Measurements from ENCODE around the gene TRABD2B.

The TRABD2B gene

DNA sequence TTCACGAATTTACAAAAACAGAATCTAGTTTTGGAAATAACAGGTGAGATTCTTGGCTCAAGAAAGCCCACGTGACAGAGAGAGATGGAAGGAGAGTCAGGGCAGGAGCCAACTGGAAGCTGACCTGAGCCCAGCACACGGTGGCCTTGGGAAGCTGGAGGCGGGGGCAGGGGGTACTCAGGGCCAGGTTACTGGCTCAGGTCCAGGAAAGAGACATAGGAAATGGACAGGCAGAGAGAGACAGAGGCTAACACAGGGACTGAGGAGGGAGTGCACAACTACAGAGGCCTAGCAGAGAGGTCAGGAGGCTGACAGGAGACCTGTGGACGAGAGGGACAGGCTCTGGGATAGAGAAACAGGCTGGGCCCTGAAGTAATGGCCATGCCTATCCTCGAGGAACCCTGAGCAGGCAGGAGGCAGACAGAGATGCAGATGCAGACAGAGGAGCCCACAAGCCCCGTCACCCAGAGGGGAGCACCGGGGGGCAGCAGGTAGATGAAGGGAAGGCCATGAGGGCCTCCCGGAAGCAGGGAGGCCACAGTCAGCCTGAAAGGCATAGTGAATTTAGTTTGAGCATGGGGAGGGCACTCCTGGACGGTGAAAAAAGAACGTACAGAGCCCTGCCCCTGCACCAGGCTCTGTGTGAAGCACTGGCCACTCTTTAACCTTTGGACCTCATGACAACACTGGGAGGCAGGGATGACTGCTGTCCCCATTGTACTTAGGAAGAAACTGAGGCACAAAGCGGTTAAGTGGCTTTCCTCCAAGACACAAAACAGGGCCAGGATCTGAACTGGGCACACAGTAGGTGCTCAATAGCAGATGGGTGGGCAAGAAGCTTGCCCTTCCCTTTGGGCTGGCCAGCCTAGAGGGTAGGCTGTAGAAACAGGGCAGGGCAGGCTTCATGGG lies 230.1 kb downstream of the TRABD2B start:
- DNase-seq = no peak

DNA sequence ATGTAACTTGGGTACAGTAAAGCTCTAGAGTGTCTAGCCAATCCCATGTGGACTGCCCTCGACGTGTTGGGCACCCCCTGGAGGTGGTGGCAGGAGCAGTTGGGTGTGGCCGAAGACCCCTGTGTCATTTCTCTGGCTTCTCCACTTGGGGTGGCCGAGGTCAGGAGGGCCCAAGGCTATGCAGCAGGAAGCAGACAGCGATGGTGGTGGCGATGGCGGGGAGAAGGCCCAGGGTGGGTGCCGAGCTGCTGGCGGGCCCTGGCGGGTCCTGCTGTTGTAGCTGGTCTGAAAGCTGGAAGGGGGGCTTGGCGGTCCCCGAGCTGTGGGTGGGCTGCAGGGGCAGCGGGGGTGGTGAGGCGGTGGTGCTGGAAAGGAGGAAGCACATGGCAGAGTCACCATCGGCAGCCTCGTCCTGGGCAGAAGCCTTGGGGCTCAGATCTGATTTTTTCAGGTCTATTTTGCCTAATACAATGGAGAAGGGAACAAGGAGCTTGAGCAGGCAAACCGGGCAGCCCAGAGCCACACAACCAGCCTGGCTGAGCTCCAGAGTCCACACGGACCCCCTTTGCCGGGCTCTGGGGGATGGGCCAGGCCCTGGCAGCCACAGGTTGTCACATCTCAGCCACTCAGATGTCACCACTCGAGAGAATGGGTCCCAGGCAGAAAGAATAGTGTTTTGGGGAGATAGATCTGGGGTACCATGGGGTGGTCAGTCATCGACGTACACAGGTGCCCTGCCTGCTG lies 231.3 kb downstream of the TRABD2B start:
- DNase-seq = no peak

DNA sequence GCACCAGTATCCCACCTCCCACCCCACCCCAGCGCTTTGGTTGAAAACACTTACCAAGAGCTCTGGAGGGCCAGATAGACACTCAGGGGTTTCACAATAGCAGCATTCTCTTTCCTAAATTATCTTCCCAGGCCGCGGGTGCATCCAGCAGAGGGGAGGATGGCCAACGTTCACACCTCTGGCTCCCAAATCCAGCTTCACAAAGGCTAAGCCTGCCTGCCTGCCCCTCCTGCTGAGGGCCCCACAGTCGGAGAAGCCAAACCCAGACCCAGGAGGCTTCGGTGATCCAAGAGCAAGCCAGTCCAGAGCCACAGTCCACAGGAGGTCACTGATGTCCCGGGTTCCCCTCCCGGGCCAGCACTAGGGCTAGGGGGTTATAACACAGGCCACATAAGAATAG lies 231.9 kb downstream of the TRABD2B start:
- no peak for DNase-seq

DNA sequence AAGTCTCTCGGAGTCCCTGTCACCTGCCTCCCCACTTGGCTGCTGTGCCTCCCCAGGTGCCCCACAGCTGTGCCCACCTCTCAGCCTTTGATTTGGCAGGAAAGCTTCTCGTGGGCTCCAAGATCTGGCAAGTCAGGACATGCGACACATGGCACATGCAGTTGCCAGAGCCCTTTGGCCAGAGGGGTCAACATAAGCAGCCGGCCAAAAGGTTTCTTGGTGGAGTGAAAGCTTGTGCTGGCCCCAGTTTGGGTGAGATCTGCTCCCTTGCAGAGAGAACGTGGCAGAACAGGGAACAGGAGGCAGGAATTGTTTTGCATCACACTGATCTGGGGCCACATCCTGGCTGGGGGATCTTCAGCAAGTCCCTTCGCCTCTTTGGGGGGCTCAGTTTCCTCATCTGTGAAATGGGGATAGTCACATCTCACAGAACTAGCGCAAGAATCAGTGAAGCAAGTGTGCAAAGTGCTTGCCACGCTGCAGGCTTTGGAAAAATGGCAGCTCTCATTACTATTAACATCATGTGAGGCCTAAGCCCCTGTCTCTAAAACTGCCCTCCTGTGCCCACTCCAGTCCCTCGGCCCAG lies 232.6 kb downstream of the TRABD2B start:
- no peak for DNase-seq

DNA sequence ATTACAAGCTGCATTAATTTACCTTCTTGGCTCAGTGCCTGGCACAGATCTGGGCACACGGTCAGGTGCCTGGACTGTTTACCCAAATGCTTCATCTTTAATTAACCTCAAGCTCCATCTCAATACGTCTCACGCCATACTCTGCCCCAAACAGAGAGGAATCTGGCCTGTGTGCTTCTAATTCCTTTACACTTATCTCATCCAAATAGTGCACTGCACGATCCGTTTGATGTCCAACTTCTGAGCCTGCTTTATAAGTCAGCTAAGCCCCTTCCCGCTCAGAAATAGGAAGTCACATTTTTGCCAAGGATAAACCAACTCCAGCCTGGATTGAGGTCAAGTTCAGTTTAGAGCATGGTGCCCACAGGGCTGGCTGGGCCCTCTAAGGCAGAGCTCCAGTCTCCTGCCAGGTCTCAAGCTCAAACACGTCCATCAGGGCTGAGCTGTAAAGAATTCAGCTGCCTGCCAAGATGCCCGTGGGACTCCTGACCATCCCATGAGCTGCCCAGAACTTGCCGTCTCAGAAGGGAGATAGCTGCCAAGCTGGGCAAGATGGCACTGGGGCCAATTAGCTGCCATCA lies 233.5 kb downstream of the TRABD2B start:
- peak; percentile 82 to 97 for DNase-seq

DNA sequence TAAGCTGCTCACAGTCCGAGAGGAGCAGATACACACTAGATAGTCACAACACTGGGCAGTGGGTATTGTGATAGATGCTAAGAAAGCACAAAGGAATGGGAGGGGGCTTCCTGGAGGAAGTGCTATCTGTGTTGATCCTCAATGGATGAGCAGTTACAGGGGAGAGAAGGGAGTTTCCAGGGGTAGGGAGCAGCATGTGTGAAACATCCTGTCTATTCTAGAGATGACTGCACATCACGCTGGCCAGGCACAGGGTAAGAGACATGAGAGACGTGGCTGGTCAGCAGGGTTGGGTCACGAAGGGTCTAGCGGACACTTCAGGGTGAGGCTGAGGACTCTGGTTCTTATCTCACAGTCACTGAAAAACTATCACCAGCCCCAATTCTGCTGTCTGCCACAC lies 235.2 kb downstream of the TRABD2B start:
- no peak for DNase-seq

DNA sequence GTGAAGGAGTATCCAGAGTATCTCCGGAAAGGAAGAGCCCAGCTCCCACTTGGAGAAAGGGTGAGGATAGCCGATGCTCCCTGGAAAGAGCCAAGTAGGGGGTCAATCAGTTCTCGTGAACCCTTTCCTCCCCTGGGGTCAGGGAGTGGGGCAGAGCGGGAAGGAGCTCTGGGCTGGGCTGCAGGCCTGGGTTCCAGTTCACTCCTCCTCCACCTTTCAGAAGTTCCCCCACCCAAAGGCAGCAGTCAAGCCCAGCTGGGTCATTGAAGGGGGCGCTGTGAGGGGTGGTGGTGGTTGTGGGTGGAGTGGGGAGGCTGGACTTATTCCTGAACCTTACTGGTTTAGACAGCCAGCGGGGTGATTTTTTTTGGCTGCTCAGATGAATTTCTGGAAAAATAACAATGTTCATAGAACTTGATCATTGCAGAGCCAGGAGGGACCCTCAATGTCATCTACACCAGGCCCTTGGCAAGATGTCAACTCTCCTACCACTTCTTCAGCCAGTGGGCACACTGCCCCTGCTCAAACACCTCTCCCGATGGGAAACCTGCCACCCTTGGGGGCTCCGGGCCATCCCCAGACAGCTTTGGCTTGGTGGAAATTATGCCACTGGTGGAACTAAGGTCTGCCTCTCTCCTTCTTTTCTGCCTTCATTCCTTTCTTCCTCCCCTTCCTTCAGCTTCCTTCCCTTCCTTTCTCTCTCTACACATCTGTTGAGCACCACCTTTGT lies 235.8 kb downstream of the TRABD2B start:
- DNase-seq = no peak

DNA sequence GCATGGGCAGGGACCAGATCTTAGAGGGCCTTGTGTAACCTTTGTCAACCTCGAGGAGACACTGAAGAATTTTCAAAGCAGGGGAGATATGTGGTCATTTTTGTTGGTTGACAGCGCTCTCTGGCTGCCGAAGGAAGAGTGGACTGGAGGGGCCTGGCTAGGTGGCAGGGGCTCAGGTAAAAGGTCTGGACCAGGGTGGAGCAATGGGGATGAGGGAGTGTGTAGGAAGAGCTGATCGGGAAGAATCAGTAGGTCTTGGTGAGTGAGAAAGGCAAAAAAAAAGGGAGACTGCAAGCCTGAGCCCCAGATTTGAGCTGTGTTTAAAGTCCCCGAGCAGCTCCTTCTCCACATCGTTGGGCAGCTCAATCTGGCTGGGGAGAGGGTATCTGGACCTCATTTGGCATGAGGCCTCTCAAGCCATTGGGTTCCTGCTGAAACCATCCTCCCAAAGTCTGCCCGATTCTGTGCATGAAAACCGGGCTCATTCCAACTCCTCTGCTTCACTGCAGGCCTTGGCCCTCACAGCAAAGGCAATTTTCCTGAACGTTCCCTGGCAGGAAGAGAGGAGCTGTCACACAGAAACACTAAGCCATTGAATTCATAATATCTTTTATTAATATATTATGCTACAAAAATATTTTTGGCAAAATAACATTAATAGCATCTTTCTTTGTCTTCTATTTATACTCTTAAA lies 237.1 kb downstream of the TRABD2B start:
- no peak for DNase-seq

DNA sequence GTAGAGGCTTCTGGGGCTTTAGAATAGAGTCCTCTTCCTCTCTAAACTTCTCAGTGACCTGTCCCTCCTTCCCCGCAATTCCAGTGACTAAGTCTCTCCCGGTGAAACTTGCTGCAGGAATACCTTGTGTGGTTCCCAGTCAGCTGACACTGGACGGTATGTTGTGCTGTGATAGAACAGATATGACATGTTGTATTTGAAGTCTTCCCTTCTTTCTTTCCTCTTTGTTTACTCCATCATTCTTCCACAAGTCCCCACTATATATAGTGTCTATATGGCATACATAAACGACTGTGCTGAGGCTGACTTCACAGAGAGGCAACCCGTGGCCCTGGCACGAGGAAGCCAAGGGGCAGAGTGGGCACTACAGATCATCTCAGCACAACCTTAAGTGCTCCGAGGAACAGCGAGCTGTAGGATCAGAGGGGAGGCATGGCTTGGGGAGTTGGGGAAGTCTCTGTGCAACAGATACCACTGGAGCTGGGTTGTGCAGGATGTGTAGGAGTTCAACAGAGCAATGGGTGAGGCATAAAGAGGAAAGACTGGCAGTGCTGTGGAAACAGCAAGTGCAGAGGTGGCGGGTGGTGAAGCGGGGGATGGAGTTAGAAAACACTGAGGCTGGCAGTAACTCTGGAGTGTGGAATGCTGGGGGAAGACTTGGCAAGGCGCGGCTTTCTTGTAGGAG lies 237.8 kb downstream of the TRABD2B start:
- no peak for DNase-seq

DNA sequence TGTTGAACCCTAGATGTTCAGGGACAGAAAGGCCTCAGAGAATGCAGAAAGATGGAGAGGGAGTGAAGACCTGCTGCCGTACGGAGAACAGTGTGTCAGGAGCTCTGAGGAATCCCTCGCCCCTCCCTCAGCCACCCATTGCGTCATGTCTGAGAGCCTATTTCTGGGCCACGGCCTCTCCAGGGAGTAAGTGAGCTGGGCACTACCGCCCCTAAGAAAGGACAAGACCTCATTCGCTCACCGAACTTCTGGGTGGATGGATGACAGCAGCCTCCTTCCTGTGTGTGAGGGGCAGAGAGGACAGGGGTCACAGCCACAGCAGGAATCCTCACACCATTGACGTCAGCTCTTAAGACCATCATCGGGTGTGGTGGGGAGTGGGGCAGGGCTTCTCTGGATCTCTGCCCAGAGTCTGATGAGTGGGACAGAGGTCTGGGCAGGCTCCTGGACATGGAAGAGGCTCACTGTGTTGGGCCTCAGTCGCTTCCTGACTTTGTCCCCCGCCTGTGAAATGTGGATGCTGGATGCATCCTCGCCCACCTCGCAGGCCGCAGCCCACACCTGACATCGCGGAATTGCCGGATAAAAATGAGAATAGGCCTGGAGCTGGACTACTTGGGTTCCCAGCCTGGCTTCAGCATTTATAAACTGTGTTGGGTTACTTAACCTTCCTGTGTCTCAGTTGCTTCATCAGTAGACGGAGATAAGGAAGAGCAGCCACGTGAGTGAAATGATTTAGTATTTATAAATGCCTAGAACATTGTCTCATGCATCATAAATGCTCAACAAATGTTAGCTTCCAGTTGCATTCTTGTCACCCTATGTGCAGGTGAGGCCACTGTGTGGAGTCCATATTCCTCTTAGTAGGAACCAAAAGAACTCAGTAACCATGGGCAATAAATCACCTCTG lies 238.6 kb downstream of the TRABD2B start:
- DNase-seq = no peak

DNA sequence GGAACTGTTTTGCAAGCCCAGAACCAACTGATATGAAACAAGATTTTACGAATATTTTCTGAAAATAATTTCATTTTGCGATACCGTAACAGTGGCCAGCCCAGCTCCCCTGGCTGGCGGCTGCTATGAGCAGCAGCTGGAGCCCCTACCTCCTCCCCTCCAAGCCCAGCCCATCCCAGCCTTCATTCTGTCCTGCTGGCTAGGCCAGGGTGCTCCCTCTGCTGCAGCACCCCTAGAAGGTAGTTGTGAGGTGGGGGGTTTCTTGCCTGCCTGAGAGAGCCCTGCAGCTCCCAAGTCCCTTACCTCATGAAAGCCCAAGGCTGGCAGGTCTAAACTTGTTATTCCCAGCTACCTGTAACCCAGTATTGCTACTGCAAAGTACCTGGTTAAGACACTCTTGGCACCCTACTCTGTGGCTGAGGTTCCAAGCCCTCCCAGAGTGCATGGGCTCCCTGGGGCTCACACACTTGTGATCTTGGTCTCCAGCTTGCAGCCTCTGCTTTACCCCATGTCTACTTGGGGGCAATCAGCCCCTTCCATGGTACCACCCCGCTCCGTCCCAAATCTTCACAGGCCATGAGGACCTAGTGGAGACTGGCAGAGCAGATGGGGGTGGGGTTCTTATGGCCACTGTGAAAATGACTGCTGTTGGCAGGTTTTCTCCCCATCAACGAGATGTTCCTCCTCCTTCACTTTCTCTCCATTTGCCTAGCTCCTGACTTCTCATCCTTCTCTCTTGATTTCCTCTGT lies 239.8 kb downstream of the TRABD2B start:
- DNase-seq = no peak

DNA sequence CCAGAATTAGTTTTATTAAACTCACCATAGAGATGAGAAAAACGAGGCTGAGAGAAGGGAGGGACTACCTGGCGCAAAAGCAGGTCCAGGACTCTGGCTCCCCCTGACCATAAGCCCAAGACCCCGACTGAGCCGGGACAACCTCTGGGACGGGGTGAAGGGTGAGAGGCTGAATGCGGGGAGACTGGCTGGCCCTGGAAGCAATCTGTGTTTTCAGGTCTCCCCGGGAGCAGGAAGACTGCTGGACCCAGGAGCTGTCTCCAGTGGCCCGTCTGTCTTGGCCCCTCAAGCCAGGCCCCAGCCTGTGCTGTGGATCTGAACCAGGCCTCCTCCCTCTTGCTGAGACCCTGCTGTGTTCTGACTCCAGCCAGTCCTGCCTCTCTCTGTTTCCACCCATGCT lies 240.8 kb downstream of the TRABD2B start:
- no peak for DNase-seq

DNA sequence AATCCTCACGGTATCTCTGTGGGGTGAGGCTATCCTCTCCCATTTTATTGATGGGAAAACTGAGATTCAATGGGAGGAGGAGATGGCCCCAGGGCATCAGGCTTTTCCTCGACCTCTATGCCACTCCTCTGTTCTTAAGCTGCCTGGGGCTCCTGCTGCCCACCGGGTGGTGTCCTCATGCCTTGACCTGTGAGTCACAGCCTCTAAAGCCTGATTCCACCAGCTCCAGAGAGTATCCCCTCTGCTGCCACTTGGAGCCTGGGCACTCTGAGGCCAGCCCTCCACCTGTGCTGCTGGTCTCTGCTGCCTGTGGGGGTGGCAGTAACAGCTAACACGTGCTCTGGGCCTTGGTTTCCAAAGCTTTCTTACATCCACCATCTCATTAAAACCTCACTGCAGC lies 241.2 kb downstream of the TRABD2B start:
- DNase-seq = no peak

DNA sequence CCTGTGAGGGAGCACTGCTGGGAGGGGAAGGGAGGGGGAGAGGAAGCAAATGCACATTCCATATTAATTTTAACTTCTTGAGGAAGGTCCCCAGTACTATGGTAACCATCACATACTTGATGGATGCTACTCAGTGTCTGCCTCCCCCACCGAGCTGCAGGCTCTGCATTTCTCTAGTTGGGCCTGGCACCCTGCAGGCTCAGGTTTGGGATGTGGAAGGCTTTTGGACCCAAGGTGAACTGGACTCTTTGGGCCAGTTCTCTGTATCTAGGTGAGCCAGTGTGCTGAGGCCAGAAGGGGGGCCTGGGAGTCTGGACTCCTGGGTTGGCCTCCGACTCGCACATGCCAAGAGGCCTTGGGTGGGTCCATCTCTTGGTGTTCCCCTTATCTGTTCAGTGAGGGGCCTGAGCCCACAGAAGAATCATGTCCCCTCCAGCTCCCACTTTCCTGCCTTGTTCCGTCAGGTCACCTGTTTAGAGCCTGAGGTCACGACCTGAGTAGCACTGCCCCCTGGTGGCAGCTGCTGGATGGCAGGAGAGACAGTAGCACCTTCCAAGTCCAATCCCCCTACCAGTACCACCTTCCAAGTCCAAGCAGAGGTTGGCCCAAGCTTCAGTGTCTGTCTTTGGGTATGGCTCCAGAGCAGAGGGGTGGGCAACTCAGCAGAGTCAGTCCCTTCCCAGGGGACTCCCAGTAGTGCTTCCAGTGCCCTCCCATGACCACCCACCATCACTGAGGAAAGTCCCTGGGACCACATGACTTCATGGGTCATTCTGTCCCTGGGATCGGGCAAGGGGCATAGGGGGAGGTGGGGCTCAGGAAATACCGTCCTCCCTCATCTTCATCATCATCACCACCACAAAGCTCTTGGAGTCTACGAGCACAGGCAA lies 241.8 kb downstream of the TRABD2B start:
- no peak for DNase-seq

DNA sequence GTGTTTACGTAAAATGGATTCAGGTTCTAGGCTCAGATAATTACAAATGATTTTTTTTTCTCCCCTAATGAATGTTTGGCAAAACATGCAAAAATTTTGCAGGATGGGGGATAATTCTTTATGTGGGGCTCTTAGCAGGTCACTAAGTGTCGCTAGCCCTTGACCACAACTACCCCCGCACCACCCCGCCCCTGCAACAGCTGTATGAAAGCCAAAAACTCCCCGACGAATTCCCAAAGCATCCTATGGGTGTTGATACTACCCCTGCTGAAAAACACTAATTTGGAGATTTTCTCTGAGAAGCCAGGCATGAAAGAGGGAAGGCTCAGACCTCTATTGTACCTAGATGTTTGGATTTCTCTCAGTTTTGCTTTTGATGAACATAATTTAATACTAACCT lies 243.0 kb downstream of the TRABD2B start:
- no peak for DNase-seq

DNA sequence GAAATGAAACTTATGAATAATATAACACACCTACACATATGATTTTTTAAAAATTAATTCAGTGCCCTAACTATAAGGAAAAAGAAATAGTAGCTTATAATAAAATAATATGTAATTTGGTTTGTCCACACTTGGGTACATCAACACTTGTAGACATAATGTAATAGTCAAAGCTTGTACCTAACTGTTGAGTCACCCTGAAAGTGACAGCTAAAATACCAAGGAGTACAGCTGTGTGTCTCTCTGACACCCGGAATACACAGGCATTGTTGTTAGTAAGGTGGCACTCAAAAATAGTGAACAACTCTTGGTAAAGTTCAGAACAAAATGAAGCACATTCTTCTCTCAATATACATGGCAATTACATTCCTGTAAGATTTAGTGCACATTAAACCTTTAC lies 243.4 kb downstream of the TRABD2B start:
- no peak for DNase-seq

DNA sequence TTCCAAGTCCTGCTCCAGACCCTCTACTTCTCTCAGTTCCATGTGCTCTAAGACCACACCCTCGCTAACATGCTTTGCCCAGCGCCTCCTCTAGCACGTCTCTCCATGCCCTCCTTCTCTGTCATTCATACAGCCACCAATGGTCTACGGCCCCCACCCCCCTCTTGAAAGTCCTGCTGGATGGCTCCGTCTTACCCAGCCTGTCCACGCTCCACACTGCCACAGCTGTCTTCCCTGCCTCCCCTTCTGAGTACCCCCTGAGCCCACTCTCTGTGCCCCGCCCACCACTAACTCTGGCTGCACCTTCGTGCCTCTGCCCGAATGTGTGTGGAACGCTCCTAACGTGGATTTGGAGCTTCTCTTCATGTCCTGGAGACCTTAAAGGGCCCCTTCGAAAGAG lies 244.6 kb downstream of the TRABD2B start:
- no peak for DNase-seq

DNA sequence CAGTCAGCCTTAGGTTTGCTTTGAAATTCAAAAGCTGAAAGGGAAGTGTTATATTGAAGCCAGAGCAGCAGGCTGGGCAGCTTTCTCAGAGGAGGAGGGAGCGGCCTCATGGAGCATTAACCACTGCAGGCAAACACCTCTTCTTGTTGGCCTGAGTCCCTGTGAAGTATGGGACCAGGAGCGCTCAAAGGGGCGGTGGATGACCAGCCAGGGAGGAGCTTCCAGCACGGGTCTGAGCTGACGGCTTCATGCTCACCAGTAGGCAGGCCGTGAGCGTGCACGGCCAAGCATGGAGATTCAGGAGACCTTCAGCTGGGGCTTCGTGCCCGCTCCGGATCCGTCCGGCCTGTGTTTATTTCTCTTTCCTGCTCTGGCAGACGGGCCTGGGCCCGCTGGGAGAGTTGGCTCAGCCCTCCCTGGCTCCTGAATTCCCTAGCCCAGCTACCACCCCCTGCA lies 245.2 kb downstream of the TRABD2B start:
- DNase-seq = peak in 1 of 2 experiments; percentile 61

Data from cerebellar nuclear complex (tissue), 1 donor.